HepG2 (cell line): Measurements from ENCODE around the gene CHID1. TPM values are rescaled to one million over a fixed set of nuclear protein-coding genes. Genes with fewer than 3 reads are reported as not detected.

Source experiments
- ARNT ChIP-seq: fragments of 450-650 bp; IDR thresholded peaks from 2 replicates; pipeline ENCODE4 v1.6.1; 2017
- ARNT2 ChIP-seq: sonication (generic); formaldehyde crosslinking; IDR thresholded peaks from 2 replicates; pipeline ENCODE4 v1.8.0; 2022; ENCODE audit warnings: mild to moderate bottlenecking, low read depth, missing genetic modification reagents, moderate library complexity
- ATRX ChIP-seq: sonication (generic); formaldehyde crosslinking; IDR thresholded peaks from 2 replicates; pipeline ENCODE4 v1.4.0; 2020; ENCODE audit warnings: missing genetic modification reagents, borderline replicate concordance
- CBFB ChIP-seq: sonication (generic); formaldehyde crosslinking; IDR thresholded peaks from 2 replicates; pipeline ENCODE4 v1.4.0; 2020; ENCODE audit warnings: missing genetic modification reagents
- EHMT2 ChIP-seq: fragments of 200-600 bp; sonication (generic); IDR thresholded peaks from 2 replicates; pipeline ENCODE4 v1.7.0; 2017; ENCODE audit warnings: antibody characterized with exemption, low read depth, low read length, borderline replicate concordance
- ELF3 ChIP-seq: IDR thresholded peaks from 2 replicates; pipeline ENCODE4 v1.6.1; 2016; ENCODE audit warnings: missing genetic modification reagents, missing compliant biosample characterization
- ESRRA ChIP-seq: sonication (generic); formaldehyde crosslinking; IDR thresholded peaks from 2 replicates; pipeline ENCODE4 v1.5.1; 2020; ENCODE audit warnings: mild to moderate bottlenecking, low read depth, missing genetic modification reagents
- ETV6 ChIP-seq: sonication (generic); formaldehyde crosslinking; conservative IDR thresholded peaks from 2 replicates; pipeline ENCODE4 v1.4.0; 2020; ENCODE audit warnings: missing genetic modification reagents
- GABPB1 ChIP-seq: IDR thresholded peaks from 2 replicates; pipeline ENCODE4 v1.6.1; 2016; ENCODE audit warnings: mild to moderate bottlenecking, missing genetic modification reagents, moderate library complexity, missing compliant biosample characterization
- GPN1 ChIP-seq: sonication (generic); formaldehyde crosslinking; IDR thresholded peaks from 2 replicates; pipeline ENCODE4 v1.5.1; 2020; ENCODE audit warnings: missing genetic modification reagents, borderline replicate concordance
- GZF1 ChIP-seq: sonication (generic); formaldehyde crosslinking; IDR thresholded peaks from 2 replicates; pipeline ENCODE4 v1.5.1; 2020; ENCODE audit warnings: mild to moderate bottlenecking, missing genetic modification reagents
- HDAC1 ChIP-seq: sonication (generic); formaldehyde crosslinking; IDR thresholded peaks from 2 replicates; pipeline ENCODE4 v1.5.1; 2020; ENCODE audit warnings: mild to moderate bottlenecking, missing genetic modification reagents
- HMG20B ChIP-seq: conservative IDR thresholded peaks from 2 replicates; pipeline ENCODE4 v1.6.1; 2016; ENCODE audit warnings: missing genetic modification reagents, missing compliant biosample characterization
- HOXA3 ChIP-seq: sonication (generic); formaldehyde crosslinking; IDR thresholded peaks from 2 replicates; pipeline ENCODE4 v1.5.0; 2020; ENCODE audit warnings: missing genetic modification reagents
- KAT2B ChIP-seq: fragments of 150-350 bp; IDR thresholded peaks from 2 replicates; pipeline ENCODE4 v1.6.1; 2014; ENCODE audit warnings: low read depth, low read length, borderline replicate concordance
- ONECUT2 ChIP-seq: sonication (generic); formaldehyde crosslinking; IDR thresholded peaks from 2 replicates; pipeline ENCODE4 v1.4.0; 2020; ENCODE audit warnings: missing genetic modification reagents
- RXRA ChIP-seq: sonication (generic); formaldehyde crosslinking; IDR thresholded peaks from 2 replicates; pipeline ENCODE4 v1.5.1; 2020; ENCODE audit warnings: missing genetic modification reagents
- SALL2 ChIP-seq: sonication (generic); formaldehyde crosslinking; IDR thresholded peaks from 2 replicates; pipeline ENCODE4 v1.8.1; 2023; ENCODE audit warnings: mild to moderate bottlenecking, missing genetic modification reagents, inconsistent platforms
- SOX5 ChIP-seq: IDR thresholded peaks from 2 replicates; pipeline ENCODE4 v1.6.1; 2016; ENCODE audit warnings: borderline replicate concordance
- SP5 ChIP-seq: IDR thresholded peaks from 2 replicates; pipeline ENCODE4 v1.6.1; 2016; ENCODE audit warnings: low read depth, borderline replicate concordance
- SRF ChIP-seq: IDR thresholded peaks from 2 replicates; pipeline ENCODE4 v1.6.1; 2011; ENCODE audit warnings: mild to moderate bottlenecking, low read depth, low read length, moderate library complexity
- SSRP1 ChIP-seq: IDR thresholded peaks from 2 replicates; pipeline ENCODE4 v1.6.1; 2016; ENCODE audit warnings: control low read depth
- TGIF2 ChIP-seq: IDR thresholded peaks from 2 replicates; pipeline ENCODE4 v1.6.1; 2016; ENCODE audit warnings: control low read depth, missing compliant biosample characterization
- THAP11 ChIP-seq: IDR thresholded peaks from 2 replicates; pipeline ENCODE4 v1.6.1; 2016; ENCODE audit warnings: missing biosample characterization, missing genetic modification reagents
- ZNF225 ChIP-seq: sonication (generic); formaldehyde crosslinking; IDR thresholded peaks from 2 replicates; pipeline ENCODE4 v1.4.0; 2020; ENCODE audit warnings: mild to moderate bottlenecking, missing genetic modification reagents
- ZNF263 ChIP-seq: sonication (generic); formaldehyde crosslinking; IDR thresholded peaks from 2 replicates; pipeline ENCODE4 v1.4.0; 2020; ENCODE audit warnings: missing genetic modification reagents
- ZNF792 ChIP-seq: IDR thresholded peaks from 2 replicates; pipeline ENCODE4 v1.6.1; 2016
- ZNF879 ChIP-seq: sonication (generic); formaldehyde crosslinking; IDR thresholded peaks from 2 replicates; pipeline ENCODE4 v1.8.1; 2023; ENCODE audit warnings: missing genetic modification reagents
- ZSCAN21 ChIP-seq: sonication (generic); formaldehyde crosslinking; IDR thresholded peaks from 2 replicates; pipeline ENCODE4 v1.8.0; 2022; ENCODE audit warnings: mild to moderate bottlenecking, missing genetic modification reagents, moderate library complexity, borderline replicate concordance
- polyA plus RNA-seq, 8 experiments: library from polyadenylated mRNA; depleted of rRNA in 3 of 8; stranded (reverse) in 7 of 8; unstranded in 1 of 8; fragments of >200 nt; fragmentation: Illumina TruSeq in 4 of 8; extraction: Trizol in 4 of 8; gene quantifications; 2 replicates each; pipeline versions ENCODE4 v1.2.1 to v1.2.3, GENCODE V29; 2011 to 2016; ENCODE audit warnings: low read depth in 4 of 8, missing spikeins in 1 of 8, mixed read lengths in 1 of 8; ENCODE audit not compliant: insufficient read depth in 1 of 8
- total RNA-seq, 5 experiments: library from RNA; depleted of rRNA; stranded (reverse); fragments of >200 nt; fragmentation: Illumina TruSeq; extraction: Trizol; gene quantifications; 2 replicates each; pipeline ENCODE4 v1.2.3, GENCODE V29; 2016; ENCODE audit warnings: low read depth in 1 of 5
- TF ChIP-seq, protein P1 (sequence below): sonication (generic); formaldehyde crosslinking; IDR thresholded peaks from 2 replicates; pipeline ENCODE4 v1.4.0; 2020; ENCODE audit warnings: mild to moderate bottlenecking, missing genetic modification reagents
- TF ChIP-seq, protein P2 (sequence below): sonication (generic); formaldehyde crosslinking; IDR thresholded peaks from 2 replicates; pipeline ENCODE4 v1.4.0; 2020; ENCODE audit warnings: missing genetic modification reagents
- TF ChIP-seq, protein P3 (sequence below): sonication (generic); formaldehyde crosslinking; IDR thresholded peaks from 2 replicates; pipeline ENCODE4 v1.5.0; 2020; ENCODE audit warnings: mild to moderate bottlenecking, missing genetic modification reagents

CHID1 gene
- total and polyA plus RNA-seq, 2 of the 13 experiments (the other 11 are each of a cell fraction or from before 2014, with no cell fraction given), result 65.1 to 93.6 TPM

DNA sequence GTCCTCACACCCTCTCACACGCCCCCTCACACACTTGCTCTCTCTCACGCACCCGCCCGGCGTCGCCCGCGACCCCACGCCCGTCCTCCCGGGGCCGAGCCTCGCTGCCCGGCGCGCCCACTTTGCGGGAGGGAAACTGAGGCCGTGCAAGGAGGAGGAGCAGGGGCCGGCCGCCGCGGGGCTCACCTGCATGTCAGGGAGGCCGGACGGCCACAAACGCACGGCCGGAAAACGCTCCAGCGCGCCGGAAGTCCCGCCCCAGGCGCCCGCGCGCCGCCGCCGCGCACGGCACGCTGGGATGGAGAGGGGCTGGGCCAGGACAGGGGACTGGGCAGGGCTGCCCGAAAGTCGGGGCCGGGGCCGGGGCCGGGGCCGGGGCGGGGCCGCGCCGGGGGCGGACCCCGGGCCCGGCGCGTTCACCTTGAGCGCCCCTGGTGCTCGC is at the start of gene CHID1 (continued):
- TF ChIP-seq, protein P1, sequence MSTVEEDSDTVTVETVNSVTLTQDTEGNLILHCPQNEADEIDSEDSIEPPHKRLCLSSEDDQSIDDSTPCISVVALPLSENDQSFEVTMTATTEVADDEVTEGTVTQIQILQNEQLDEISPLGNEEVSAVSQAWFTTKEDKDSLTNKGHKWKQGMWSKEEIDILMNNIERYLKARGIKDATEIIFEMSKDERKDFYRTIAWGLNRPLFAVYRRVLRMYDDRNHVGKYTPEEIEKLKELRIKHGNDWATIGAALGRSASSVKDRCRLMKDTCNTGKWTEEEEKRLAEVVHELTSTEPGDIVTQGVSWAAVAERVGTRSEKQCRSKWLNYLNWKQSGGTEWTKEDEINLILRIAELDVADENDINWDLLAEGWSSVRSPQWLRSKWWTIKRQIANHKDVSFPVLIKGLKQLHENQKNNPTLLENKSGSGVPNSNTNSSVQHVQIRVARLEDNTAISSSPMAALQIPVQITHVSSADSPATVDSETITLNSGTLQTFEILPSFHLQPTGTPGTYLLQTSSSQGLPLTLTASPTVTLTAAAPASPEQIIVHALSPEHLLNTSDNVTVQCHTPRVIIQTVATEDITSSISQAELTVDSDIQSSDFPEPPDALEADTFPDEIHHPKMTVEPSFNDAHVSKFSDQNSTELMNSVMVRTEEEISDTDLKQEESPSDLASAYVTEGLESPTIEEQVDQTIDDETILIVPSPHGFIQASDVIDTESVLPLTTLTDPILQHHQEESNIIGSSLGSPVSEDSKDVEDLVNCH (CRISPR knock-in tag), result no peak
- peak; percentile 90 for TF ChIP-seq GABPB1
- no peak for TF ChIP-seq ZNF879 (CRISPR knock-in tag)
- no peak; the same call in 1 of the 2 replicates for TF ChIP-seq SALL2 (CRISPR knock-in tag)
- TF ChIP-seq SP5 (CRISPR knock-in tag), result no peak
- no peak for TF ChIP-seq GZF1 (CRISPR knock-in tag)
- TF ChIP-seq ARNT2 (CRISPR knock-in tag), result peak; percentile 70
- peak; percentile 84; the same call in 1 of the 2 replicates for TF ChIP-seq ZSCAN21
- TF ChIP-seq ESRRA (CRISPR knock-in tag), result 0 out of 2 replicates have a peak, but pooled peaks have one; percentile 16
- TF ChIP-seq SOX5 (CRISPR knock-in tag), result peak; percentile 13; the same call in 1 of the 2 replicates
- no peak for TF ChIP-seq KAT2B
- TF ChIP-seq TGIF2, result no peak
- TF ChIP-seq, protein P2, sequence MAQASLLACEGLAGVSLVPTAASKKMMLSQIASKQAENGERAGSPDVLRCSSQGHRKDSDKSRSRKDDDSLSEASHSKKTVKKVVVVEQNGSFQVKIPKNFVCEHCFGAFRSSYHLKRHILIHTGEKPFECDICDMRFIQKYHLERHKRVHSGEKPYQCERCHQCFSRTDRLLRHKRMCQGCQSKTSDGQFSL (CRISPR knock-in tag), result no peak
- TF ChIP-seq ARNT, result no peak
- TF ChIP-seq, protein P3, sequence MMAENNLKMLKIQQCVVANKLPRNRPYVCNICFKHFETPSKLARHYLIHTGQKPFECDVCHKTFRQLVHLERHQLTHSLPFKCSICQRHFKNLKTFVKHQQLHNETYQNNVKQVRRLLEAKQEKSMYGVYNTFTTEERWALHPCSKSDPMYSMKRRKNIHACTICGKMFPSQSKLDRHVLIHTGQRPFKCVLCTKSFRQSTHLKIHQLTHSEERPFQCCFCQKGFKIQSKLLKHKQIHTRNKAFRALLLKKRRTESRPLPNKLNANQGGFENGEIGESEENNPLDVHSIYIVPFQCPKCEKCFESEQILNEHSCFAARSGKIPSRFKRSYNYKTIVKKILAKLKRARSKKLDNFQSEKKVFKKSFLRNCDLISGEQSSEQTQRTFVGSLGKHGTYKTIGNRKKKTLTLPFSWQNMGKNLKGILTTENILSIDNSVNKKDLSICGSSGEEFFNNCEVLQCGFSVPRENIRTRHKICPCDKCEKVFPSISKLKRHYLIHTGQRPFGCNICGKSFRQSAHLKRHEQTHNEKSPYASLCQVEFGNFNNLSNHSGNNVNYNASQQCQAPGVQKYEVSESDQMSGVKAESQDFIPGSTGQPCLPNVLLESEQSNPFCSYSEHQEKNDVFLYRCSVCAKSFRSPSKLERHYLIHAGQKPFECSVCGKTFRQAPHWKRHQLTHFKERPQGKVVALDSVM (CRISPR knock-in tag), result no peak
- TF ChIP-seq RXRA (CRISPR knock-in tag), result no peak
- TF ChIP-seq ONECUT2, result no peak
- TF ChIP-seq ZNF225 (CRISPR knock-in tag), result 0 out of 2 replicates have a peak, but pooled peaks have one; percentile 63
- peak; percentile 22; the same call in 1 of the 2 replicates for TF ChIP-seq HOXA3 (CRISPR knock-in tag)
- TF ChIP-seq SRF, result no peak
- no peak for TF ChIP-seq SSRP1 (CRISPR knock-in tag)
- TF ChIP-seq EHMT2, result no peak
- no peak for TF ChIP-seq ETV6
- TF ChIP-seq ZNF263 (CRISPR knock-in tag), result no peak
- peak; percentile 27 for TF ChIP-seq CBFB (CRISPR knock-in tag)
- no peak for TF ChIP-seq HMG20B
- no peak for TF ChIP-seq ATRX (CRISPR knock-in tag)
- TF ChIP-seq ZNF792 (CRISPR knock-in tag), result peak; percentile 26; the same call in 1 of the 2 replicates
- TF ChIP-seq HDAC1 (CRISPR knock-in tag), result peak; percentile 85
- peak; percentile 89 for TF ChIP-seq THAP11 (CRISPR knock-in tag)
- TF ChIP-seq GPN1 (CRISPR knock-in tag), result no peak
- peak; percentile 41 for TF ChIP-seq ELF3
